ENCODE data around the gene NCKAP1. TPM values are rescaled to one million over a fixed set of nuclear protein-coding genes. Genes with fewer than 3 reads are reported as not detected.

The NCKAP1 gene
- total RNA-seq, 1 experiment from 2014 or later: 115 TPM

GRCh38 chr2:183014005-183014404 is 24.3 kb downstream of the NCKAP1 start:
- peaks cover 0 to 14% of the 10 kb centered on the region in 2 experiments; a peak in 2 of 4 replicates for H3K4me1 ChIP-seq (ENCODE audit: control insufficient read depth in 1 of 2, insufficient read depth in 2 of 2, low read length in 2 of 2)
- H3K9me3 ChIP-seq (ENCODE audit: control insufficient read depth in 1 of 2, insufficient read depth in 1 of 2, low read depth in 1 of 2, low read length in 2 of 2): no peaks in the 10 kb centered on the region
- H3K27me3 ChIP-seq (ENCODE audit: insufficient read depth, low read length): no peaks in the 10 kb centered on the region
- peaks cover 96% of the 10 kb centered on the region for H3K79me2 ChIP-seq (ENCODE audit: insufficient read depth, low read length)
- no TSS peak for BruUV-seq (replicated peaks)
- TF ChIP-seq POLR2AphosphoS5 (IDR thresholded peaks at IDR 0.05; ENCODE audit: low read depth, low read length) (no peak), YY1 (IDR thresholded peaks at IDR 0.05; ENCODE audit: extremely low read depth, insufficient replicate concordance, low read depth, low read length) (no peak), FOSL1 (IDR thresholded peaks at IDR 0.05; ENCODE audit: low read depth) (no peak)
- peaks cover 28% of the 10 kb centered on the region; the same call in 1 of the 2 replicates for H4K20me1 ChIP-seq (ENCODE audit: insufficient read depth)
- intact Hi-C loops (cut with micrococcal nuclease): no loop called here
- no peak overlapping the region for H3K4me3 ChIP-seq (replicated peaks in 1 of 2; ENCODE audit: low read depth in 1 of 2, low read length in 2 of 2)
- no peaks in the 10 kb centered on the region for H3K36me3 ChIP-seq (ENCODE audit: control insufficient read depth in 1 of 2, insufficient read depth in 2 of 2, low read length in 2 of 2)
- H3K9me2 ChIP-seq (ENCODE audit: insufficient read depth): no peaks in the 10 kb centered on the region
- ChIA-PET CTCF (no interaction called here), POLR2A (no interaction called here), RAD21 (ENCODE audit: low non-redundant PET in 1 of 2, low total read pairs in 2 of 2, uncharacterized antibody in 2 of 2, unreplicated experiment in 2 of 2) (no interaction called here)
- no peak overlapping the region for H3K27ac ChIP-seq (ENCODE audit: low read depth, low read length)
- no peak overlapping the region for H3K9ac ChIP-seq (ENCODE audit: low read length)
- DNase-seq (ENCODE audit: low read depth, low spot score) (no peak), ATAC-seq (no peak)
- no peak overlapping the region for H2AFZ ChIP-seq (ENCODE audit: low read depth, low read length, poor library complexity, severe bottlenecking)
- H3K4me2 ChIP-seq (ENCODE audit: low read length): no peak overlapping the region

GRCh38 chr2:183011743-183012142 is 26.5 kb downstream of the NCKAP1 start:
- Histone ChIP-seq H4K20me1 (ENCODE audit: insufficient read depth) (peaks cover 27% of the 10 kb centered on the region; the same call in 1 of the 2 replicates), H3K27ac (ENCODE audit: low read depth, low read length) (no peak overlapping the region), H3K9me2 (ENCODE audit: insufficient read depth) (no peaks in the 10 kb centered on the region), H2AFZ (ENCODE audit: low read depth, low read length, poor library complexity, severe bottlenecking) (no peak overlapping the region), H3K79me2 (ENCODE audit: insufficient read depth, low read length) (peaks cover 97% of the 10 kb centered on the region), H3K4me1 (ENCODE audit: control insufficient read depth in 1 of 2, insufficient read depth in 2 of 2, low read length in 2 of 2) (peaks cover 0 to 14% of the 10 kb centered on the region in 2 experiments; a peak in 2 of 4 replicates), H3K9me3 (ENCODE audit: control insufficient read depth in 1 of 2, insufficient read depth in 1 of 2, low read depth in 1 of 2, low read length in 2 of 2) (no peaks in the 10 kb centered on the region), H3K36me3 (ENCODE audit: control insufficient read depth in 1 of 2, insufficient read depth in 2 of 2, low read length in 2 of 2) (no peaks in the 10 kb centered on the region), H3K4me2 (ENCODE audit: low read length) (no peak overlapping the region), H3K27me3 (ENCODE audit: insufficient read depth, low read length) (no peaks in the 10 kb centered on the region), H3K4me3 (replicated peaks in 1 of 2; ENCODE audit: low read depth in 1 of 2, low read length in 2 of 2) (no peak overlapping the region), H3K9ac (ENCODE audit: low read length) (no peak overlapping the region)
- CTCF ChIA-PET: no interaction called here
- no TSS peak for BruUV-seq (replicated peaks)
- ATAC-seq (no peak), DNase-seq (ENCODE audit: low read depth, low spot score) (no peak)
- RAD21 ChIA-PET (ENCODE audit: low non-redundant PET in 1 of 2, low total read pairs in 2 of 2, uncharacterized antibody in 2 of 2, unreplicated experiment in 2 of 2): no interaction called here
- intact Hi-C loops (cut with micrococcal nuclease): no loop called here
- POLR2A ChIA-PET: no interaction called here
- TF ChIP-seq CEBPB (IDR thresholded peaks at IDR 0.05; ENCODE audit: low read depth) (no peak), ATF3 (IDR thresholded peaks at IDR 0.05) (no peak), EZH2phosphoT487 (IDR thresholded peaks at IDR 0.05; ENCODE audit: borderline replicate concordance) (no peak), SRF (IDR thresholded peaks at IDR 0.05; ENCODE audit: low read depth) (no peak), EGR1 (IDR thresholded peaks at IDR 0.05; ENCODE audit: low read depth) (no peak), REST (IDR thresholded peaks at IDR 0.05; ENCODE audit: low read depth) (no peak), YY1 (IDR thresholded peaks at IDR 0.05; ENCODE audit: extremely low read depth, insufficient replicate concordance, low read depth, low read length) (no peak), ZFX (IDR thresholded peaks at IDR 0.05) (no peak), CBX3 (IDR thresholded peaks at IDR 0.05; ENCODE audit: low read depth) (no peak), SP1 (IDR thresholded peaks at IDR 0.05; ENCODE audit: low read depth) (no peak), CTCF (IDR thresholded peaks at IDR 0.05 in 2 of 3, conservative IDR thresholded peaks at IDR 0.05 in 1 of 3; ENCODE audit: borderline replicate concordance in 1 of 3, insufficient read depth in 1 of 3, low read depth in 2 of 3, low read length in 2 of 3) (no peak)
